Gastrocnemius medialis (tissue), 4 donors: ENCODE data around the gene PAX5.

Source experiments
- POLR2A ChIP-seq, 2 donors: fragments of 450-650 bp; IDR thresholded peaks; one replicate each; pipeline ENCODE4 v1.6.1; 2017; ENCODE audit warnings: antibody characterized with exemption in 2 of 2, mild to moderate bottlenecking in 2 of 2, moderate library complexity in 2 of 2
- TF ChIP-seq, protein P1 (sequence below), 5 experiments: fragments of 450-650 bp in 3 of 5; fragments of 200-600 bp in 2 of 5; sonication (generic) in 2 of 5; IDR thresholded peaks in 4 of 5; conservative IDR thresholded peaks in 1 of 5; 1 replicate in 4 of 5; 2 replicates in 1 of 5; pipeline ENCODE4 v1.5.1; 2016 to 2019; ENCODE audit warnings: antibody characterized with exemption in 5 of 5, mild to moderate bottlenecking in 3 of 5, moderate library complexity in 3 of 5

DNA sequence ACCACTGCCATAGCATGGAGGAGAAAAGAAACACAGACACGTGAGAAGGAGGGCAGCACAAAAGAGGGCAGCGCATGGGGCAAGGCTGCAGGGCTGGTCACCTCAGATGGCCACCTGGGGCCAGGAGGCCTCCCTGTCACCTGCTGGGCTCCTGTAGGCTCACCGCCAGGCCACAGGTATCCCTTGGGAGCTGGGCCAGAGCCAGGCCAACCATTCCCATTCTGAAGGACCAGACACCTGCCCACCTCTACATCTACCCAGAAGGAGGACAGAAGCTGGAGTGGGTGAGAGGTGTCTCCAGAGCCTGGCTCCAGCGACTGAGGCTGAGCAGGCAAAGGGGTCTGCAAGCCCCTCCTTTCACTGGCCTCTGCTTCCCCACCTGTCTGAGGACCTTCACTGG is 103.1 kb downstream of the PAX5 start:
- TF ChIP-seq, protein P1, sequence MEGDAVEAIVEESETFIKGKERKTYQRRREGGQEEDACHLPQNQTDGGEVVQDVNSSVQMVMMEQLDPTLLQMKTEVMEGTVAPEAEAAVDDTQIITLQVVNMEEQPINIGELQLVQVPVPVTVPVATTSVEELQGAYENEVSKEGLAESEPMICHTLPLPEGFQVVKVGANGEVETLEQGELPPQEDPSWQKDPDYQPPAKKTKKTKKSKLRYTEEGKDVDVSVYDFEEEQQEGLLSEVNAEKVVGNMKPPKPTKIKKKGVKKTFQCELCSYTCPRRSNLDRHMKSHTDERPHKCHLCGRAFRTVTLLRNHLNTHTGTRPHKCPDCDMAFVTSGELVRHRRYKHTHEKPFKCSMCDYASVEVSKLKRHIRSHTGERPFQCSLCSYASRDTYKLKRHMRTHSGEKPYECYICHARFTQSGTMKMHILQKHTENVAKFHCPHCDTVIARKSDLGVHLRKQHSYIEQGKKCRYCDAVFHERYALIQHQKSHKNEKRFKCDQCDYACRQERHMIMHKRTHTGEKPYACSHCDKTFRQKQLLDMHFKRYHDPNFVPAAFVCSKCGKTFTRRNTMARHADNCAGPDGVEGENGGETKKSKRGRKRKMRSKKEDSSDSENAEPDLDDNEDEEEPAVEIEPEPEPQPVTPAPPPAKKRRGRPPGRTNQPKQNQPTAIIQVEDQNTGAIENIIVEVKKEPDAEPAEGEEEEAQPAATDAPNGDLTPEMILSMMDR (IDR thresholded peaks at IDR 0.05 in 4 of 5, conservative IDR thresholded peaks at IDR 0.05 in 1 of 5), result no peak
- TF ChIP-seq POLR2A (IDR thresholded peaks at IDR 0.05), result no peak
